Fibroblast of skin of left quadriceps (primary cell): ENCODE data around the gene DARS2.
"Not testable (repeated sequence)": the region's sequence is repeated elsewhere in the genome, so short reads cannot be mapped to it uniquely, and the experiment has no call there.

Experiments
- DNase-seq, 2 experiments: peaks; one replicate each; pipeline ENCODE4 v3.0.0-alpha.2; 2013; ENCODE audit warnings: low read depth in 2 of 2

DARS2 gene, protein sequence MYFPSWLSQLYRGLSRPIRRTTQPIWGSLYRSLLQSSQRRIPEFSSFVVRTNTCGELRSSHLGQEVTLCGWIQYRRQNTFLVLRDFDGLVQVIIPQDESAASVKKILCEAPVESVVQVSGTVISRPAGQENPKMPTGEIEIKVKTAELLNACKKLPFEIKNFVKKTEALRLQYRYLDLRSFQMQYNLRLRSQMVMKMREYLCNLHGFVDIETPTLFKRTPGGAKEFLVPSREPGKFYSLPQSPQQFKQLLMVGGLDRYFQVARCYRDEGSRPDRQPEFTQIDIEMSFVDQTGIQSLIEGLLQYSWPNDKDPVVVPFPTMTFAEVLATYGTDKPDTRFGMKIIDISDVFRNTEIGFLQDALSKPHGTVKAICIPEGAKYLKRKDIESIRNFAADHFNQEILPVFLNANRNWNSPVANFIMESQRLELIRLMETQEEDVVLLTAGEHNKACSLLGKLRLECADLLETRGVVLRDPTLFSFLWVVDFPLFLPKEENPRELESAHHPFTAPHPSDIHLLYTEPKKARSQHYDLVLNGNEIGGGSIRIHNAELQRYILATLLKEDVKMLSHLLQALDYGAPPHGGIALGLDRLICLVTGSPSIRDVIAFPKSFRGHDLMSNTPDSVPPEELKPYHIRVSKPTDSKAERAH

DNA sequence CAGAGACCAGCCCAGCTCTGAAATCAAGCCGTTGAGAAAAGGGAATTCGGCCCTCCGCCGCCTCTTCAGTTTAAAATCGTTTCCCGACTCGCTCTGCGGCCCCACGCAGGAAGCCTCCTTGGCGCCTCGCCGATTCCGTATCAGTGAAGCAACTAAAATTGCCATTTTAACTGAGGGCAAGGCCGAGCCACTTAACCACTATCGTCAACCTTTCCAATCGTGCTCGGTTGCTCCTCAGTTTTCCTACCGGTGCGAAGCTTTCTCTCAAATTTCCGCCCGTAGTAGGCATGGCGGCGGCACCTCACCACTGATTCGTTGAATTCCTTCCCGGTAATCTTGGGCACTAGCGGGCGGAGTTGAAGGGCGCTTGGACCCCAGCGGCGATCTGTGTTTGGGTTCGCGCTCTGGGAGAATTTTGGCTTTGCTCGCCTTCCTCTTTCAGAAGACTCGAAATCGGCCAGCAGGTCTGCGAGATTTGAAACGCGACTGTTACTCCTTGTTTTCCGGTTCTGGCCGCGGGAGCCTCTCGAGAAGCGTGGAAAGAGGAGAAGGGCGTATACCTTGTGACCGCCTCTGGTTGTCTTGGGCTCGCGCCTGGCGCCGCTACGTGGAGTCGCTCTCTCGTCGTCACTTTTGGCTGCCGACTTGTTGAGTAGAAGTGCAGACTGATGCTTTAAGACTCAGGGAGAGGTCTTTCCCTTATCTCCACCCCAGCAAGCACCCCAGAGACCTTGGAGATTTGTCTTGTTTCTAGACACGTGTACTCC is at the start of gene DARS2, which contains the start of gene CENPL:
TSS of gene DARS2 (plus strand) at position 359 of the 767 bp plus-strand sequence. CDS start 557 bp downstream, outside the sequence.
TSS of gene CENPL (minus strand) at position 569 of the 767 bp plus-strand sequence. CDS start 13,584 bp downstream, outside the sequence.
- DNase-seq = peak; percentile 97

DNA sequence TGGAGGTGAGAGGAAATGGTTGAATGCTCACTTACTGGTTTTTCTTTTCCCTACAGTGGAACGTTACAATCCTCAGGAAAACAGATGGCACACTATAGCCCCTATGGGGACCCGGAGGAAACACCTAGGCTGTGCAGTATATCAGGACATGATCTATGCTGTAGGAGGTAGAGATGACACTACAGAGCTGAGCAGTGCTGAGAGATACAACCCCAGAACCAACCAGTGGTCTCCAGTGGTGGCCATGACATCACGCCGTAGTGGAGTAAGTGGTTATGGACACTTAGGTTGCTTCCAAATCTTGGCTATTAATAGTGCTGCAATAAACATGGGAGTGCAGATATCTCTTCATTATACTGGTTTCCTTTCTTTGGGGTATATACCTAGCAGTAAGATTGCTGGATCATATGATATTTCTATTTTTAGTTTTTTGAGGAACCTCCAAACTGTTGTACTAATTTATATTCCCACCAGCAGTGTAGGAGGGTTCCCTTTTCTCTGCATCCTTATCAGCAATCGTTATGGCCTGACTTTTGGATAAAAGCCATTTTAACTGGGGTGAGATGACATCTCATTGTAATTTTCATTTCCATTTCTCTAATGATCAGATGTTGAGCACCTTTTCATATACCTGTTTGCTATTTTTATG is 48.8 kb upstream of the DARS2 start:
- no peak for DNase-seq

DNA sequence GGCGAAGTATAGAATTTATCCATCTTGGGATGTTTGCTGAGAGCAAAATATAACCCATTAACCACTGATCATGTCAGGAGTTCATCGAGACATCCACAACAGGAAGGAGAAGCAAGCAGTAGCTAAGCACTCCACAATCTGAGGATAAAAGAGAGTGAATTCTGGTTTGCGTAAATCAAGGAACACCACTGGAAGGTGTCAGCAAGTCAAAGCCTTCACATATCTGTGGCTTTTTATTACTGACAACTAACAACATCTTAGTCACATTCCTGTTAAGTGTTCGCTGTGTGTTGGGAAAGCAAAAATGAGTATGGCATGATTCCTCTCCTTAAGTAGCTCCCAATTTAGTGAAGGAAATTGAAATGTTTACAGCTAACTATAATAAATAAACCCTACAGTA is 44.5 kb upstream of the DARS2 start:
- peak; percentile 22 to 23 for DNase-seq

DNA sequence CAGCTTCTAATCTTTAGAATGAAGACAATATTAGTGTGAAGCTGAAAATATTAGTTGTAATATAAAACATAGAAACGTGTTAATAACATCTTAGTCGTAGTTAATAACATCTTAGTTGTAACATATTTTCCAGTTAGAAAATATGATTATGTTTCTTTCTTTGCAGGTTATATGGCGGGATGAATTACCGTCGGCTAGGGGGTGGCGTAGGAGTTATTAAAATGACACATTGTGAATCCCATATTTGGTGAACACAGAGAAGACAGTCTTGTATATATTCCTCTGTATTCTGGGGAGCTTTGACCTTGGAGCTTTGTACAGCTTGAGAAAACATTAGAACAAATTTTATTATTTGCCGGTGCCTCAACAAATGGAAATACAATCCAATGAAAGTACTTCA is 39.5 kb upstream of the DARS2 start:
- DNase-seq = no peak

DNA sequence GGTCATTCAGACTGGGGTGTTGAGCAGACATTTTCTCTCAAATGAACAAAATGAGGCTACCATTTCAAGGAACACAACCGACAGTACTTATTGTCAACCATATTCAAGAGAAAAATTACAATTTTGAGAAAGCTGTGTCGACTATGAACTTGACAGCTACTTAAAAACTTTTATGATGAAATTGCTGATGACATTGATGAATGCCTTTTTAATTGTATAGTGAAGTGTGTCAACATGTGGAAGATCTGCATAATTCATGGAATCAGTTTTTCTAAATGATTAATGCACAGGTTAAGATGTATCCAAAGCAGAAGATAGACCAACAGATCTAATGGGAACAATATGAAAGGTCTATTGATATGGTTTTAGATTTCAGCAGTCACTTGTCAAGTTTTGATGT is 34.6 kb upstream of the DARS2 start:
- no peak for DNase-seq

DNA sequence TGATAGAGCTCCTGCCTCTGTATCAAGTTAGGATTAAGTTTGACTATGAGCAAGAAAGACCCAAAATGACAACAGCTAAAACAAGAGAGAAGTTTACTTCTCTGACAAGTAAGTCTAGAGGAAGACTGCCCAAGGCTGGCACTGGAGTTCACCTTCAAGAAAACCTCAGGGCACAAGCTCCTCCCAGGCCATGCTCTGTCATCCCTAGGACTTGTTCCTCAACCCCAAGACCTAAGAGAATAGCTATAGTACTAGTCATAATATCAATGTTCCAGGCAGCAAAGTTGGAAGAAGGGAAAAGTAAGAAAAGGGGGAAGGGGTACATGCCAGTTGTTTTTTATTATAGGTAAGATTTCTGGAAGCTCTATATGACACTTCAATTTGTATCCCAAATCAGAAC is 26.4 kb upstream of the DARS2 start:
- no peak for DNase-seq

DNA sequence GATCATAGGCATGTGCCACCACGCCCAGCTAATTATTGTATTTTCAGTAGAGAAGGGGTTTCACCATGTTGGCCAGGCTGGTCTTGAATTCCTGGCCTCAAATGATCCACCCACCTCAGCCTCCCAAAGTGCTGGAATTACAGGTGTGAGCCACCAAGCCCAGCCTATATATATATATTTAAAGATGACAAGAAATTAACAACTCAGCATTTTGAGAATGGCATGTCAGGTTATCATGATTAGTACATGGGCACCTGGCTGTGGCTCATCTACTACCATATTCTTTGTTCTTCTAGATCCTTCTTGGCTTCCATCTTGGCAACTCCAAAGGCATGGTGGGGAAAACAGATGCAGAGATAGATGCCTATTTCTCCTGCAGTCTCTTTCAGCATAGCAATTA is 24.5 kb upstream of the DARS2 start:
- not testable (repeated sequence) for DNase-seq

DNA sequence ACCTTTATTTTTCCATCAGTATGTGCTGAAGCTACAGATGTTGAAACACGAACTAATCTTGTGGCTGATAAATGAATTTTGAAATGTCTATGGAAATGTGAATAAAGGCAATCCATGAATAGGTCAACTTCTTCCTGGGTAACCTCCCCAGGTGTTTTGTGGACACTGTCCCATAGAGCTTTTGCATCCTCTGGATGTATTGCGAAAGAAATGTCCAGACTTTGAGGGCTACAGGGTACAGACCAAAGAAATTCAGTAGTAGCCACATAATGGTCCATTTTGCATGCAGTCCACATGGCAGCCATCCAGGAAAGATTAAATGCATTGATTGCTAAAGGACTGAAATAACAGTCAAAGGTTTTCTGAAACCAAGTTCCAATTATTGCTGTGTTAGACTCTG is 21.5 kb upstream of the DARS2 start:
- DNase-seq = no peak

DNA sequence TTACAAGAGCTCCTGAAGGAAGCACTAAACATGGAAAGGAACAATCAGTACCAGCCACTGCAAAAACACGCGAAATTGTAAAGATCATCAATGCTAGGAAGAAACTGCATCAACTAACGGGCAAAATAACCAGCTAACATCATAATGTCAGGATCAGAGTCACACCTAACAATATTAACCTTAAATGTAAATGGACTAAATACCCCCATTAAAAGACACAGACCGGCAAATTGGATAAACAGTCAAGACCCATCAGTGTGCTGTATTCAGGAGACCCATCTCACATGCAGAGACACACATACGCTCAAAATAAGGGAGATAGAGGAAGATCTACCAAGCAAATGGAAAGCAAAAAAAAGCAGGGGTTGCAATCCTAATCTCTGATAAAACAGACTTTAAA is 10.8 kb upstream of the DARS2 start:
- not testable (repeated sequence) for DNase-seq

DNA sequence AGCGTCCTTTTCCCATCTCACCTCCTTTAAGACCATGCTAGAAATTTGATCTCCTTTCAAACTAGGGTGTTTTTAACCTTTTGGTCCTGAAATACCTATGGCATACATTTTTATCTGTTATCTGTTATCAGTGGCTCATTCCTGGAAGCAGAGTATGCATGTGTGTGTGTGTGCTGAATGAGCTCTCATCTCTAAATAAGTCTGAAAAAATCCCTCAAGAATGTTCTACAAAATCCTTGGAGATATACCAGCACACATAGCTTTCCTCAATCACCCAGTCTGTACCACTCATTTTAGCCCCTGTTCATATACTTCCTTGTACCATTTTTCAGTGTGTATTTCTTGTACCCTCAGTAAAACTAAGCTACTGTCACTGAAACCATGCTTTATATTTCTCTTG is 6.0 kb upstream of the DARS2 start:
- DNase-seq = no peak

DNA sequence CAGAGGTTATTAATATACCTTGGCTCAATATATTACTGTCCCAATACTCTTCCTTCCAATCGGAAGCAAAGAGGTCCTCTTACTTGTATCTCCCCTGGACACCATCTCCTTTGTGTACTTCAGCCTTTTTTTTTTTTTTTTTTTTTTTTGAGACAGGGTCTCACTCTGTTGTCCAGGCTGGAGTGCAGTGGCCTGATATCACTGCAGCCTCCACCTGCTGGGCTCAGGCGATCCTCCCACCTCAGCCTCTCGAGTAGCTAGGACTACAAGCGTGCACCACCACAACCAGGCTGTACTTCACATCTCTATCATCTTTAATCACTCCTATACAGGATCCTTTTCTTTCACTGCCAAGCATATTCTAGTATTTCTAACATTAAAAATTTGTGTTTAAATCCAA is 2.8 kb upstream of the DARS2 start:
- no peak for DNase-seq

DNA sequence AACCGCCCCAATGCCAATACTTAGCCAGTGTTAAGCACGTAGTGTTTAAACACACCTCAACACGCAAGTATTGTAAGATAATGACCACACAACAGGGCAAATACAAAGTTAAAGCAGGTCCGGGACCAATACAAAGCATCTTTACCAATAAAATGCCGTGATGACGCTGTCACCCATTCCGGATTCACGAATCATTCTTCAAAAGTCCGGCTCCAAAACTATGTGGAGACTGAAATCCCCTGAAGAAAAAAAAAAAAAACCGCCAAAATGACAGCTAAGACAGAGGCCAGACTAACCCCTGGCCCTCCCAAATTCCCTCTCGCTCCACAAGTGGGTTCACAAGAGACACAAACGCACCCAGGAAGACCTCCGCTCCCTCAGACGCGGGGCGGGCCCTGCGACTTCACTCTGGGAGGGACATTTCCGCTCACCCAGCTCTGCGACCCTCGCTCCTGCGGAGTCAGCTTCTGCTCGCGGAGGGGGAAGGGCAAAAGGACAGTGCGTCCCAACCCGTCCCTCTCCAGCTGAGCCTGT is 625 bp upstream of the DARS2 start:
- peak in 1 of 2 experiments; percentile 0 for DNase-seq

DNA sequence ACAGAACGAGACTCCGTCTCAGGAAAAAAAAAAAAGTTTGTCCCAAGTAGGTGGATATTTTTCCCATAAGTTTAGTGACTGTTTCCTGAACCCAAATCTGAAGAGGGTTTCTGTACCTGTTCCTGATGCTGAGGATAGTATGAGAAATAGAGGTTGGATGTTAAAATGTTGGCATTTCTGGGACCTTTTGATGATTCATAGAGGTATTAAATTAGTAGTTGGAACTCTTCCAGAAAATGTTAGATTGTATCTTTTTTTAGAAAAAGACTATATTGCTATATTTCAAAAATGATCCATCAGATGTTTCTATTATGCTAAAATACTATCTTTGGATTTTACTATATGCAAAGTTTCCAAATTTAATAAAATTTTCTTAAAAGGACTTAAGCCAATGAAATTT is 3.1 kb downstream of the DARS2 start:
- DNase-seq = no peak

DNA sequence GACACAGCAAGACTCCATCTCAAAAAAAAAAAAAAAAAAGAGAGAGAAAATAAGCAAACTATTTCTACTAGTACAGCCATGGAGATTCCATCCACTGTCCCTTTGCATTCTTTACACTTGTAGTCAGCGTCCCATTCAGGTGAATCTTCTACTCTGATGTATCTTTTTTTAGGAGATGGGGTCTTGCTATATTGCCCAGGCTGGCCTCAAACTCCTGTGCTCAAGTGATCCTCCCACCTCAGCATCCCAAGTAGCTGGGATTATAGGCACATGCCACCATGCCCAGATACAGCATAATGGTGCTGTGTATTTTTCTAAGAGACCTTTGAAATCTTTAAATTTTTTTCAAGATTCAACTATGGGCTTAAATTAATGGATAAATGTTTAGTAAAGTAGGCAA is 8.3 kb downstream of the DARS2 start:
- no peak for DNase-seq

DNA sequence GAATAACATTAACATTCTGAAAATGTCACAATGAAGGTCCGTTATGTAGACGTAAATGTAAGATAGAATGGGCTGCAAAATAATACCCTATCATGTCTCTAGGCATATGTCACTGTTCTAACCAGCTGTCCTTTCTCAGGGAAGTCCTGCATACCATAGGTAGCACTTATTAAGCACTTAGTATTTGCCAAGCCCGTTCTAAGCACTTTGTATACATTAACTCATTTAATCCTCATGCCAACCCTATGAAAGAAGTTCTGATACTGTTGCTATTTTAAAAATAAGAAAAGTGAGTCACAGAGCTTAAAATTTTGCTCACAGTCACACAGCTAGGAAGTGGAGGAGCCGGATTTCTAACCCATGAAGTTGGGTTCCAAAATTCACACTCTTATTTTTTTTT is 27.6 kb downstream of the DARS2 start:
- DNase-seq = no peak

DNA sequence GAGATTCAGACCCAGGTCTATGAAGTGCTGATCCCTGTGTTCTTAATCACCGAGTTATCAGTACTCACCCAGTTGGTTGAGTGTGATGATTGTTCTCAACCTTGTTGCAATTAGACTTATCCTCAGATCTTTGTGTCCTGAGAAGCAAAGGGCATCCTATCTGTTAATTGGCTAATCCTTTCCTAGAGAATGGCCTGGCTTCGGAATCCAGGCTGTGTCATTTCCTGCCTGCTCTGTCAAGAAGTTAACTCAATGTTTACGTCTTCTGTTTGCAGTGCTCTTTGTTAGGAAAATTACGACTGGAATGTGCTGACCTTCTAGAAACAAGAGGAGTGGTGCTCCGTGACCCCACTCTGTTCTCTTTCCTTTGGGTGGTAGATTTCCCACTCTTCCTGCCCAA is 28.6 kb downstream of the DARS2 start:
- DNase-seq = no peak

DNA sequence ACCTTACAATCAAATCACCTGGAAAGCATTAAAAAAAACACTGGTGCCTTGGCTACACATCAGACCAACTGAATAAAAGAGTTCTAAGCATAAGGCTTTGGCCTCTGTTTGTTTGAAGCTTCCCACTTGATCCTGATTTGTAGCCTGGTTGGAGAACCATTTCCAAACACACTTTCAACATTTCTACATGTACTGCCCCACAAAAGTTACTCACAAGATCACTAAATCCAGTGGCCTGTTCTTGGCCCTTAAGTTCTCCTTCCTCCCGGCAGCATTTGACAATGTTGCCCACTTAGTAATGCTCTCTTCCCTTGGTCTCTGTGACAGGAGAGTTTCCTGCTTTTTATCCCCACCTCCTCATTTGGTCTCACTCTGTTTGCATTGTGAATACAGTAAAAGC is 31.5 kb downstream of the DARS2 start:
- DNase-seq = no peak

DNA sequence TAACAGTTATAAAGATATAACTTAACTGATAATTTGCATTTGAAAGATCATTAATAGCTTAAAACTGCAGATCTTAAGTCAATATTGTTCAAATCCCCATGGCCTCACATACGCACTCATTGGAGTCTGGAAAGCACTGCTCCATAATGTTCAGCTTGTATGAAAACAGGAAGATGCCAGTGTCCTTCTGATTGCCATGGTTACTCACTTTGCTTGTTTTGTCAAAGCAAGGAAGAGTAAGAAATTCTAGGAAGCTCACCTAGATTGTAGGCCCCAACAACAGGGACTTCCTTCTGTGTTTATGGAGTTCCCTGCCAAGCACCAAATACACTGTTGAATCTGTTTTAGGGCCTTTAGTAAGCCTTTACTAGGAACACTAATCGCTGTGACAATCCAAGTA is 32.4 kb downstream of the DARS2 start:
- no peak for DNase-seq

DNA sequence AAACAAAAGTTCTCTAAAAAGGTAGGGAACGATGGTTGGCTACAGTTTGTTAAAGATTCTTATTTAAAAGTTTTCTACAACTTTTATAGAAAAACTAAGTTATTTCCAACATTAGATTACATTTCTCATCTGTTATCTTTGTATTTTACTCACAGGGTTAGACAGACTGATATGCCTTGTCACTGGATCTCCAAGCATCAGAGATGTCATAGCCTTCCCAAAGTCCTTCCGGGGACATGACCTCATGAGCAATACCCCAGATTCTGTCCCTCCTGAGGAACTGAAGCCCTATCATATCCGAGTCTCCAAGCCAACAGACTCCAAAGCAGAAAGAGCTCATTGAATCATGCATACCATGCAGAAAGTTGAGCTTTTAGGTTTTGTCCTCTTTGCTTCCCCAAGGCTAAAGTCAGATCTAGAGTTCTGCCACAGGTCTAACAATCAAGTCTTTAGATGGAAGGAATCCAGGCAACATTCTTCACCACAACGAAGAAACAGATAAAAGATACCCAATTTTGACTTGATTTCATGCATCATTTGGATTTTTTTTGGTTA is 33.0 kb downstream of the DARS2 start:
- no peak for DNase-seq

DNA sequence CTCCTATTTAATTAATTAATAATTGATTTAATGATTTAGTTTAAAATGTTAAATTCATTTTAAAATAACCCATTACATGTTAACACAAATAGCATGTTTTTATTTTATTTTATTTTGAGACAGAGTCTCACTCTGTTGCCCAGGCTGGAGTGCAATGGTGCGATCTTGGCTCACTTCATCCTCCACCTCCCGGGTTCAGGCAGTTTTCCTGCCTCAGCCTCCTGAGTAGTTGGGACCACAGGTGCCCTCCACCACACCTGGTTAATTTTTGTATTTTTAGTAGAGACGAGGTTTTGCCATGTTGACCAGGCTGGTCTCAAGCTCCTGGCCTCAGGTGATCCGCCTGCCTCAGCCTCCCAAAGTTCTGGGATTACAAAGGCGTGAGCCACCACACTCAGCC is 35.1 kb downstream of the DARS2 start:
- not testable (repeated sequence) for DNase-seq

DNA sequence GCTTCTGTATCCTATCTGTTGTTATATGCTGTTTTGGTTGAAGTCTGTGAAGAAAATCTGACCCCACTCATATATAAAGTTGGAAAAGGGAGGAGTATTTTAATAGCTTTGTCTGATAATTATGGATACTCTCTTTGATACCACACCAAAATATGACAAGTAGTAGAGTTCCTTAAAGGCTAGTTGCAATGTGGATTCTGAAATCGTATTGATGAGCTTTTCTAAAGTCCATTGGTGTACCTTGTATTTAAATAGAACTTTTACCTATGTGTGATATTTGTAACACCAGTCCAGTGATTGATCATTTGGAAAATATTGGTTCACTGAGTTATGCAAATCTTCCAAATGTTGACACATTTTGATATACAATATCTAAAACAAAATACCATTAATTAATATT is 35.6 kb downstream of the DARS2 start:
- DNase-seq = no peak
